Left renal pelvis (tissue), 4 donors: ENCODE data around the gene STH. TPM values are rescaled to one million over a fixed set of nuclear protein-coding genes. Genes with fewer than 3 reads are reported as not detected.
"Not testable (repeated sequence)": the region's sequence is repeated elsewhere in the genome, so short reads cannot be mapped to it uniquely, and the experiment has no call there.

Source experiments
- DNase-seq, 4 donors: peaks; one replicate each; pipeline ENCODE4 v3.0.0-alpha.2; 2013; ENCODE audit warnings: low read depth in 4 of 4, low spot score in 3 of 4
- polyA plus RNA-seq, 4 donors: library from polyadenylated mRNA; unstranded; fragments of 120-200 nt; gene quantifications; one replicate each; pipeline ENCODE4 v1.2.1, GENCODE V29; 2013; ENCODE audit not compliant: insufficient read length in 4 of 4

Gene STH
- polyA plus RNA-seq, 4 donors = not detected

DNA sequence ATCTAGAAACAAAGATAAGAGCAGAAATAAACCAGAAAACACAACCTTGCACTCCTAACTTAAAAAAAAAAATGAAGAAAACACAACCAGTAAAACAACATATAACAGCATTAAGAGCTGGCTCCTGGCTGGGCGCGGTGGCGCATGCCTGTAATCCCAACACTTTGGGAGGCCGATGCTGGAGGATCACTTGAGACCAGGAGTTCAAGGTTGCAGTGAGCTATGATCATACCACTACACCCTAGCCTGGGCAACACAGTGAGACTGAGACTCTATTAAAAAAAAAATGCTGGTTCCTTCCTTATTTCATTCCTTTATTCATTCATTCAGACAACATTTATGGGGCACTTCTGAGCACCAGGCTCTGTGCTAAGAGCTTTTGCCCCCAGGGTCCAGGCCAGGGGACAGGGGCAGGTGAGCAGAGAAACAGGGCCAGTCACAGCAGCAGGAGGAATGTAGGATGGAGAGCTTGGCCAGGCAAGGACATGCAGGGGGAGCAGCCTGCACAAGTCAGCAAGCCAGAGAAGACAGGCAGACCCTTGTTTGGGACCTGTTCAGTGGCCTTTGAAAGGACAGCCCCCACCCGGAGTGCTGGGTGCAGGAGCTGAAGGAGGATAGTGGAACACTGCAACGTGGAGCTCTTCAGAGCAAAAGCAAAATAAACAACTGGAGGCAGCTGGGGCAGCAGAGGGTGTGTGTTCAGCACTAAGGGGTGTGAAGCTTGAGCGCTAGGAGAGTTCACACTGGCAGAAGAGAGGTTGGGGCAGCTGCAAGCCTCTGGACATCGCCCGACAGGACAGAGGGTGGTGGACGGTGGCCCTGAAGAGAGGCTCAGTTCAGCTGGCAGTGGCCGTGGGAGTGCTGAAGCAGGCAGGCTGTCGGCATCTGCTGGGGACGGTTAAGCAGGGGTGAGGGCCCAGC is 2.6 kb downstream of the STH start:
- DNase-seq = no peak

DNA sequence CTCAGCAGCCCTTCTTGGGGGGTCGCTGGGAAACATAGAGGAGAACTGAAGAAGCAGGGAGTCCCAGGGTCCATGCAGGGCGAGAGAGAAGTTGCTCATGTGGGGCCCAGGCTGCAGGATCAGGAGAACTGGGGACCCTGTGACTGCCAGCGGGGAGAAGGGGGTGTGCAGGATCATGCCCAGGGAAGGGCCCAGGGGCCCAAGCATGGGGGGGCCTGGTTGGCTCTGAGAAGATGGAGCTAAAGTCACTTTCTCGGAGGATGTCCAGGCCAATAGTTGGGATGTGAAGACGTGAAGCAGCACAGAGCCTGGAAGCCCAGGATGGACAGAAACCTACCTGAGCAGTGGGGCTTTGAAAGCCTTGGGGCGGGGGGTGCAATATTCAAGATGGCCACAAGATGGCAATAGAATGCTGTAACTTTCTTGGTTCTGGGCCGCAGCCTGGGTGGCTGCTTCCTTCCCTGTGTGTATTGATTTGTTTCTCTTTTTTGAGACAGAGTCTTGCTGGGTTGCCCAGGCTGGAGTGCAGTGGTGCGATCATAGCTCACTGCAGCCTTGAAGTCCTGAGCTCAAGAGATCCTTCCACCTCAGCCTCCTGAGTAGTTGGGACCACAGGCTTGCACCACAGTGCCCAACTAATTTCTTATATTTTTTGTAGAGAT is 3.4 kb downstream of the STH start:
- DNase-seq = peak; percentile 16 to 52 (median 38)

DNA sequence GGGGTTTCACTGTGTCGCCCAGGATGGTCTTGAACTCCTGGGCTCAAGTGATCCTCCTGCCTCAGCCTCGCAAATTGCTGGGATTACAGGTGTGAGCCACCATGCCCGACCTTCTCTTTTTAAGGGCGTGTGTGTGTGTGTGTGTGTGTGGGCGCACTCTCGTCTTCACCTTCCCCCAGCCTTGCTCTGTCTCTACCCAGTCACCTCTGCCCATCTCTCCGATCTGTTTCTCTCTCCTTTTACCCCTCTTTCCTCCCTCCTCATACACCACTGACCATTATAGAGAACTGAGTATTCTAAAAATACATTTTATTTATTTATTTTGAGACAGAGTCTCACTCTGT is 3.9 kb downstream of the STH start:
- DNase-seq = no peak

DNA sequence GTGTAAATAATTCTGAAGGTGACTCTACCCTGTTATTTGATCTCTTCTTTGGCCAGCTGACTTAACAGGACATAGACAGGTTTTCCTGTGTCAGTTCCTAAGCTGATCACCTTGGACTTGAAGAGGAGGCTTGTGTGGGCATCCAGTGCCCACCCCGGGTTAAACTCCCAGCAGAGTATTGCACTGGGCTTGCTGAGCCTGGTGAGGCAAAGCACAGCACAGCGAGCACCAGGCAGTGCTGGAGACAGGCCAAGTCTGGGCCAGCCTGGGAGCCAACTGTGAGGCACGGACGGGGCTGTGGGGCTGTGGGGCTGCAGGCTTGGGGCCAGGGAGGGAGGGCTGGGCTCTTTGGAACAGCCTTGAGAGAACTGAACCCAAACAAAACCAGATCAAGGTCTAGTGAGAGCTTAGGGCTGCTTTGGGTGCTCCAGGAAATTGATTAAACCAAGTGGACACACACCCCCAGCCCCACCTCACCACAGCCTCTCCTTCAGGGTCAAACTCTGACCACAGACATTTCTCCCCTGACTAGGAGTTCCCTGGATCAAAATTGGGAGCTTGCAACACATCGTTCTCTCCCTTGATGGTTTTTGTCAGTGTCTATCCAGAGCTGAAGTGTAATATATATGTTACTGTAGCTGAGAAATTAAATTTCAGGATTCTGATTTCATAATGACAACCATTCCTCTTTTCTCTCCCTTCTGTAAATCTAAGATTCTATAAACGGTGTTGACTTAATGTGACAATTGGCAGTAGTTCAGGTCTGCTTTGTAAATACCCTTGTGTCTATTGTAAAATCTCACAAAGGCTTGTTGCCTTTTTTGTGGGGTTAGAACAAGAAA is 5.1 kb downstream of the STH start:
- DNase-seq = no peak

DNA sequence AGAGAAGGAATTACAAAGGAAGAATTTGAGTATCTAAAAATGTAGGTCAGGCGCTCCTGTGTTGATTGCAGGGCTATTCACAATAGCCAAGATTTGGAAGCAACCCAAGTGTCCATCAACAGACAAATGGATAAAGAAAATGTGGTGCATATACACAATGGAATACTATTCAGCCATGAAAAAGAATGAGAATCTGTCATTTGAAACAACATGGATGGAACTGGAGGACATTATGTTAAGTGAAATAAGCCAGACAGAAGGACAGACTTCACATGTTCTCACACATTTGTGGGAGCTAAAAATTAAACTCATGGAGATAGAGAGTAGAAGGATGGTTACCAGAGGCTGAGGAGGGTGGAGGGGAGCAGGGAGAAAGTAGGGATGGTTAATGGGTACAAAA is 7.0 kb downstream of the STH start:
- DNase-seq = not testable (repeated sequence)

DNA sequence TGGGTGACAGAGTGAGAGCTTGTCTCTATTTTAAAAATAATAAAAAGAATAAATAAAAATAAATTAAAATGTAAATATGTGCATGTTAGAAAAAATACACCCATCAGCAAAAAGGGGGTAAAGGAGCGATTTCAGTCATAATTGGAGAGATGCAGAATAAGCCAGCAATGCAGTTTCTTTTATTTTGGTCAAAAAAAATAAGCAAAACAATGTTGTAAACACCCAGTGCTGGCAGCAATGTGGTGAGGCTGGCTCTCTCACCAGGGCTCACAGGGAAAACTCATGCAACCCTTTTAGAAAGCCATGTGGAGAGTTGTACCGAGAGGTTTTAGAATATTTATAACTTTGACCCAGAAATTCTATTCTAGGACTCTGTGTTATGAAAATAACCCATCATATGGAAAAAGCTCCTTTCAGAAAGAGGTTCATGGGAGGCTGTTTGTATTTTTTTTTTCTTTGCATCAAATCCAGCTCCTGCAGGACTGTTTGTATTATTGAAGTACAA is 8.5 kb downstream of the STH start:
- DNase-seq = no peak

DNA sequence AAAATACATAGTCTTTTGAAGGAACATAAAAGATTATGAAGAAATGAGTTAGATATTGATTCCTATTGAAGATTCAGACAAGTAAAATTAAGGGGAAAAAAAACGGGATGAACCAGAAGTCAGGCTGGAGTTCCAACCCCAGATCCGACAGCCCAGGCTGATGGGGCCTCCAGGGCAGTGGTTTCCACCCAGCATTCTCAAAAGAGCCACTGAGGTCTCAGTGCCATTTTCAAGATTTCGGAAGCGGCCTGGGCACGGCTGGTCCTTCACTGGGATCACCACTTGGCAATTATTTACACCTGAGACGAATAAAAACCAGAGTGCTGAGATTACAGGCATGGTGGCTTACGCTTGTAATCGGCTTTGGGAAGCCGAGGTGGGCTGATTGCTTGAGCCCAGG is 9.5 kb downstream of the STH start:
- no peak for DNase-seq

DNA sequence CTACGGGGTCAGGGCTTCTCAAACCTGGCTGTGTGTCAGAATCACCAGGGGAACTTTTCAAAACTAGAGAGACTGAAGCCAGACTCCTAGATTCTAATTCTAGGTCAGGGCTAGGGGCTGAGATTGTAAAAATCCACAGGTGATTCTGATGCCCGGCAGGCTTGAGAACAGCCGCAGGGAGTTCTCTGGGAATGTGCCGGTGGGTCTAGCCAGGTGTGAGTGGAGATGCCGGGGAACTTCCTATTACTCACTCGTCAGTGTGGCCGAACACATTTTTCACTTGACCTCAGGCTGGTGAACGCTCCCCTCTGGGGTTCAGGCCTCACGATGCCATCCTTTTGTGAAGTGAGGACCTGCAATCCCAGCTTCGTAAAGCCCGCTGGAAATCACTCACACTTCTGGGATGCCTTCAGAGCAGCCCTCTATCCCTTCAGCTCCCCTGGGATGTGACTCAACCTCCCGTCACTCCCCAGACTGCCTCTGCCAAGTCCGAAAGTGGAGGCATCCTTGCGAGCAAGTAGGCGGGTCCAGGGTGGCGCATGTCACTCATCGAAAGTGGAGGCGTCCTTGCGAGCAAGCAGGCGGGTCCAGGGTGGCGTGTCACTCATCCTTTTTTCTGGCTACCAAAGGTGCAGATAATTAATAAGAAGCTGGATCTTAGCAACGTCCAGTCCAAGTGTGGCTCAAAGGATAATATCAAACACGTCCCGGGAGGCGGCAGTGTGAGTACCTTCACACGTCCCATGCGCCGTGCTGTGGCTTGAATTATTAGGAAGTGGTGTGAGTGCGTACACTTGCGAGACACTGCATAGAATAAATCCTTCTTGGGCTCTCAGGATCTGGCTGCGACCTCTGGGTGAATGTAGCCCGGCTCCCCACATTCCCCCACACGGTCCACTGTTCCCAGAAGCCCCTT is 10.9 kb downstream of the STH start:
- no peak for DNase-seq

DNA sequence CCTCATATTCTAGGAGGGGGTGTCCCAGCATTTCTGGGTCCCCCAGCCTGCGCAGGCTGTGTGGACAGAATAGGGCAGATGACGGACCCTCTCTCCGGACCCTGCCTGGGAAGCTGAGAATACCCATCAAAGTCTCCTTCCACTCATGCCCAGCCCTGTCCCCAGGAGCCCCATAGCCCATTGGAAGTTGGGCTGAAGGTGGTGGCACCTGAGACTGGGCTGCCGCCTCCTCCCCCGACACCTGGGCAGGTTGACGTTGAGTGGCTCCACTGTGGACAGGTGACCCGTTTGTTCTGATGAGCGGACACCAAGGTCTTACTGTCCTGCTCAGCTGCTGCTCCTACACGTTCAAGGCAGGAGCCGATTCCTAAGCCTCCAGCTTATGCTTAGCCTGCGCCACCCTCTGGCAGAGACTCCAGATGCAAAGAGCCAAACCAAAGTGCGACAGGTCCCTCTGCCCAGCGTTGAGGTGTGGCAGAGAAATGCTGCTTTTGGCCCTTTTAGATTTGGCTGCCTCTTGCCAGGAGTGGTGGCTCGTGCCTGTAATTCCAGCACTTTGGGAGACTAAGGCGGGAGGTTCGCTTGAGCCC is 11.6 kb downstream of the STH start:
- no peak for DNase-seq

DNA sequence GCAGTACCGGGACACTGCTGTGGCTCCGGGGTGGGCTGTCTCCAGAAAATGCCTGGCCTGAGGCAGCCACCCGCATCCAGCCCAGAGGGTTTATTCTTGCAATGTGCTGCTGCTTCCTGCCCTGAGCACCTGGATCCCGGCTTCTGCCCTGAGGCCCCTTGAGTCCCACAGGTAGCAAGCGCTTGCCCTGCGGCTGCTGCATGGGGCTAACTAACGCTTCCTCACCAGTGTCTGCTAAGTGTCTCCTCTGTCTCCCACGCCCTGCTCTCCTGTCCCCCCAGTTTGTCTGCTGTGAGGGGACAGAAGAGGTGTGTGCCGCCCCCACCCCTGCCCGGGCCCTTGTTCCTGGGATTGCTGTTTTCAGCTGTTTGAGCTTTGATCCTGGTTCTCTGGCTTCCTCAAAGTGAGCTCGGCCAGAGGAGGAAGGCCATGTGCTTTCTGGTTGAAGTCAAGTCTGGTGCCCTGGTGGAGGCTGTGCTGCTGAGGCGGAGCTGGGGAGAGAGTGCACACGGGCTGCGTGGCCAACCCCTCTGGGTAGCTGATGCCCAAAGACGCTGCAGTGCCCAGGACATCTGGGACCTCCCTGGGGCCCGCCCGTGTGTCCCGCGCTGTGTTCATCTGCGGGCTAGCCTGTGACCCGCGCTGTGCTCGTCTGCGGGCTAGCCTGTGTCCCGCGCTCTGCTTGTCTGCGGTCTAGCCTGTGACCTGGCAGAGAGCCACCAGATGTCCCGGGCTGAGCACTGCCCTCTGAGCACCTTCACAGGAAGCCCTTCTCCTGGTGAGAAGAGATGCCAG is 12.9 kb downstream of the STH start:
- no peak for DNase-seq

DNA sequence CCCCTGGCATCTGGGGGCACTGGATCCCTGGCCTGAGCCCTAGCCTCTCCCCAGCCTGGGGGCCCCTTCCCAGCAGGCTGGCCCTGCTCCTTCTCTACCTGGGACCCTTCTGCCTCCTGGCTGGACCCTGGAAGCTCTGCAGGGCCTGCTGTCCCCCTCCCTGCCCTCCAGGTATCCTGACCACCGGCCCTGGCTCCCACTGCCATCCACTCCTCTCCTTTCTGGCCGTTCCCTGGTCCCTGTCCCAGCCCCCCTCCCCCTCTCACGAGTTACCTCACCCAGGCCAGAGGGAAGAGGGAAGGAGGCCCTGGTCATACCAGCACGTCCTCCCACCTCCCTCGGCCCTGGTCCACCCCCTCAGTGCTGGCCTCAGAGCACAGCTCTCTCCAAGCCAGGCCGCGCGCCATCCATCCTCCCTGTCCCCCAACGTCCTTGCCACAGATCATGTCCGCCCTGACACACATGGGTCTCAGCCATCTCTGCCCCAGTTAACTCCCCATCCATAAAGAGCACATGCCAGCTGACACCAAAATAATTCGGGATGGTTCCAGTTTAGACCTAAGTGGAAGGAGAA is 13.5 kb downstream of the STH start:
- no peak for DNase-seq

DNA sequence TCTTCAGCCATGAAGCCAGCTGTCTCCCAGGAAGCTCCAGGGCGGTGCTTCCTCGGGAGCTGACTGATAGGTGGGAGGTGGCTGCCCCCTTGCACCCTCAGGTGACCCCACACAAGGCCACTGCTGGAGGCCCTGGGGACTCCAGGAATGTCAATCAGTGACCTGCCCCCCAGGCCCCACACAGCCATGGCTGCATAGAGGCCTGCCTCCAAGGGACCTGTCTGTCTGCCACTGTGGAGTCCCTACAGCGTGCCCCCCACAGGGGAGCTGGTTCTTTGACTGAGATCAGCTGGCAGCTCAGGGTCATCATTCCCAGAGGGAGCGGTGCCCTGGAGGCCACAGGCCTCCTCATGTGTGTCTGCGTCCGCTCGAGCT is 14.1 kb downstream of the STH start:
- DNase-seq = no peak

DNA sequence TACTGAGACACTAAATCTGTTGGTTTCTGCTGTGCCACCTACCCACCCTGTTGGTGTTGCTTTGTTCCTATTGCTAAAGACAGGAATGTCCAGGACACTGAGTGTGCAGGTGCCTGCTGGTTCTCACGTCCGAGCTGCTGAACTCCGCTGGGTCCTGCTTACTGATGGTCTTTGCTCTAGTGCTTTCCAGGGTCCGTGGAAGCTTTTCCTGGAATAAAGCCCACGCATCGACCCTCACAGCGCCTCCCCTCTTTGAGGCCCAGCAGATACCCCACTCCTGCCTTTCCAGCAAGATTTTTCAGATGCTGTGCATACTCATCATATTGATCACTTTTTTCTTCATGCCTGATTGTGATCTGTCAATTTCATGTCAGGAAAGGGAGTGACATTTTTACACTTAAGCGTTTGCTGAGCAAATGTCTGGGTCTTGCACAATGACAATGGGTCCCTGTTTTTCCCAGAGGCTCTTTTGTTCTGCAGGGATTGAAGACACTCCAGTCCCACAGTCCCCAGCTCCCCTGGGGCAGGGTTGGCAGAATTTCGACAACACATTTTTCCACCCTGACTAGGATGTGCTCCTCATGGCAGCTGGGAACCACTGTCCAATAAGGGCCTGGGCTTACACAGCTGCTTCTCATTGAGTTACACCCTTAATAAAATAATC is 14.6 kb downstream of the STH start:
- DNase-seq = no peak

DNA sequence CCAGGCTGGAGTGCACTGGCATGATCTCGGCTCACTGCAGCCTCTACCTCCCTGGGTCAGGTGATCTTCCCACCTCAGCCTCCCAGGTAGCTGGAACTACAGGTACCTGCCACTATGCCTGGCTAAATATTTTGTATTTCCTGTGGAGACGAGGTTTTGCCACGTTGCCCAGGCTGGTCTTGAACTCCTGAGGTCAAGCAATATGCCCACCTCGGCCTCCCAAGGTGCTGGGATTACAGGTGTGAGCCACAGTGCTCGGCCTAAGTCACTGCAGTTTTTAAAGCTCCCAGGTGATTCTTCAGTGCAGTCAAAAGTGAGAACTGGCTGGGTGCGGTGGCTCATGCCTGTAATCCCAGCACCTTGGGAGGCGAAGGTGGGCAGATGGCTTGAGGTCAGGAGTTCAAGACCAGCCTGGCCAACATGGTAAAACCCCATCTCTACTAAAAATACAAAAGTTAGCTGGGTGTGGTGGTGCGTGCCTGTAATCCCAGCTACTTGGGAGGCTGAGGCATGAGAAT is 20.4 kb downstream of the STH start:
- not testable (repeated sequence) for DNase-seq

DNA sequence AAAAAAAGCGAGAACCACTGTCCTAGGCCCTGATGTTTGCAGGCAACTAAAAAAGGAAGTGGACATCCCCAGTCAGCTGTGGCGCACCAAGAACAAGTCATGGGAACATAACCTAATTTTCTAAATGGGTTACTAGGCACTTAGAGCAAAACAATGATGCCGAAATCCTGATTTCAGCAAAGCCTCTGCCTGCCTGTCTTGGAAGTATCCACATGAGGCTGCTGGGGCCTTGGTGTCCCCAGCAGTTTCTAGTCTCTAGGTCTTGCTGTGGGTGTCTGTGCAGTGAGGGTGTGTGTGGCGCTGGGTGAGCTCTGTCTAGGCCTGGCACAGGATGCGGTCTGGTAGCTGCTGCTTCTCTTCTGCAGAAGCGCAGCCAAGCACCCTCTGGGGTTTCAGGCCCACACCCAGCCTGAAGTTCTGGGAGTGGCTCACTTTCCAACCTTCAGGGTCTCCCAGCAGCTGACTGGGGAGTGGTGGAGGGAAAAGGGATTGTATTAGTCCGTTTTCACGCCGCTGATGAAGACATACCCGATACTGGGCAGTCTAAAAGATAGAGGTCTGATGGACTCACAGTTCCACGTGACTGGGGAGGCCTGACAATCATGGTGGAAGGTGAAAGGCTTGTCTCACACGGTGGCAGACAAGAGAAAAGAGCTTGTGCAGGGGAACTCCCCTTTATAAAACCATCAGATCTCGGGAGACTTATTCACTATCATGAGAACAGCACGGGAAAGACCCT is 21.1 kb downstream of the STH start:
- DNase-seq = no peak

DNA sequence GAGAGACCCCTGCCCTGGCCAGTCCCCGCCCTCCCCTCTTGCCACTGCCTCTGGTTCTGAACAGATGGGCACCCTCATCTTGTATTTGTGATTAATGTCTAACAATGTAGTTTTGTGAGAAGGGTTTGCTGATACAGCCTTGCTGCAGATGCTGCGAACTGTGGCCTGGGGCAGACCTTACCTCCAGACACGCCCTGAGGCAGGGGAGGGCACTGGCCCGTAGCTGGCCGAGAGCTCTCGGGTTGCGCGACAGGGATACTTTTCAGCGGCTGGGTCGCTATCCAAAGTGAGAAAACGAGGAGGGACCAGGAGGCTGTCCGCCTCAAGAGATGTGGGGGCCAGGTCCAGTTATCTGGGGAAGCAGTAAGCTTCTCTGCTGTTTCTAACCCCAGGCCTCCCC is 21.9 kb downstream of the STH start:
- DNase-seq = no peak

DNA sequence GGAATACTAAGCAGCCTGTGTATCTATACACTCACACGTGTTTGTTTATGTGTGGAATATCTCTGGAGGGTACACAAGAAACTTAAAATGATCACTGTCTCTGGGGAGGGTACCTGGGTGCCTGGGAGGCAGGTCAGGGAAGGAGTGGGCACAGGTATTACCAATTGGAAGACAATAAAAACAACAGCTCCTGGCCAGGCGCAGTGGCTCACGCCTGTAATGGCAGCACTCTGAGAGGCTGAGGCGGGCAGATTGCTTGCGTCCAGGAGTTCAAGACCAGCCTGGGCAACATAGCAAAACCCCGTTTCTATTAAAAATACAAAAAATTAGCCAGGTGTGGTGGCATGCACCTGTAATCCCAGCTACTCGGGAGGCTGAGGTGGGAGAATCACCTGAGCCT is 24.3 kb downstream of the STH start:
- DNase-seq = not testable (repeated sequence)
